CD4-positive, CD25-positive, alpha-beta regulatory T cell (primary cell): ENCODE results near the gene PCDHB8. TPM values are rescaled to one million over a fixed set of nuclear protein-coding genes. Genes with fewer than 3 reads are reported as not detected.
"Not testable (repeated sequence)": the region's sequence is repeated elsewhere in the genome, so short reads cannot be mapped to it uniquely, and the experiment has no call there.

ENCODE experiments used
- ATAC-seq, 2 donors: fragments of 150-1000 bp; cut with Tn5 transposase; one replicate each; pipeline ENCODE4 v1.10.0; 2021; ENCODE audit warnings: low read depth in 2 of 2, moderate number of reproducible peaks in 2 of 2, moderate library complexity in 1 of 2
- DNase-seq, 3 donors: peaks; one replicate each; pipeline versions ENCODE4 v3.0.0 to v3.0.0-alpha.2; 2012 to 2022; ENCODE audit warnings: mixed read lengths in 1 of 3
- H3K27ac ChIP-seq: one replicate; pipeline ENCODE4 v1.7.0; 2013; ENCODE audit warnings: mild to moderate bottlenecking, low read length; ENCODE audit not compliant: insufficient read depth, poor library complexity, severe bottlenecking
- H3K27me3 ChIP-seq: one replicate; pipeline ENCODE4 v1.7.0; 2013; ENCODE audit warnings: low read length; ENCODE audit not compliant: control insufficient read depth, insufficient read depth
- H3K36me3 ChIP-seq: one replicate; pipeline ENCODE4 v1.7.0; 2013; ENCODE audit warnings: mild to moderate bottlenecking, low read length, moderate library complexity; ENCODE audit not compliant: control insufficient read depth, insufficient read depth
- H3K4me1 ChIP-seq: 2 replicates; pipeline ENCODE4 v1.7.0; 2013; ENCODE audit warnings: mild to moderate bottlenecking, low read length; ENCODE audit not compliant: insufficient read depth, control insufficient read depth, poor library complexity, severe bottlenecking
- H3K4me3 ChIP-seq: one replicate; pipeline ENCODE4 v1.7.0; 2013; ENCODE audit warnings: low read depth, mild to moderate bottlenecking, low read length, moderate library complexity
- H3K9me3 ChIP-seq, 2 experiments: 1 replicate in 1 of 2; 2 replicates in 1 of 2; pipeline ENCODE4 v1.7.0; 2013; ENCODE audit warnings: low read length in 2 of 2, mild to moderate bottlenecking in 1 of 2, moderate library complexity in 1 of 2; ENCODE audit not compliant: control insufficient read depth in 2 of 2
- H3K27ac Mint-ChIP-seq, 3 donors: one replicate each; pipeline ENCODE4 v1.8.0; 2020 to 2022; ENCODE audit warnings: mild to moderate bottlenecking in 3 of 3, mixed read lengths in 3 of 3, moderate library complexity in 2 of 3
- H3K27me3 Mint-ChIP-seq: one replicate; pipeline ENCODE4 v1.8.0; 2022; ENCODE audit warnings: mild to moderate bottlenecking, mixed read lengths
- H3K36me3 Mint-ChIP-seq: one replicate; pipeline ENCODE4 v1.8.0; 2020; ENCODE audit warnings: mixed read lengths
- H3K4me1 Mint-ChIP-seq, 4 donors: one replicate each; pipeline ENCODE4 v1.8.0; 2020 to 2022; ENCODE audit warnings: mixed read lengths in 4 of 4, mild to moderate bottlenecking in 1 of 4
- H3K4me3 Mint-ChIP-seq, 4 donors: one replicate each; pipeline ENCODE4 v1.8.0; 2020 to 2022; ENCODE audit warnings: mild to moderate bottlenecking in 4 of 4, mixed read lengths in 4 of 4, moderate library complexity in 3 of 4
- H3K9me3 Mint-ChIP-seq, 7 donors: one replicate each; pipeline ENCODE4 v1.8.0; 2020 to 2022; ENCODE audit warnings: mixed read lengths in 7 of 7, mild to moderate bottlenecking in 3 of 7, moderate library complexity in 2 of 7
- polyA plus RNA-seq, 4 donors: library from polyadenylated mRNA; unstranded; fragments of 300-500 nt; fragmentation: Illumina TruSeq; gene quantifications; one replicate each; pipeline ENCODE4 v1.2.3, GENCODE V29; 2021
- total RNA-seq: library from RNA; stranded (reverse); gene quantifications from one replicate; pipeline ENCODE4 v1.2.3, GENCODE V29; 2022

Gene PCDHB8
- total and polyA plus RNA-seq, 5 donors from 2014 or later: not detected

- peaks cover 8 to 20% of the 10 kb centered on the region in 2 experiments for H3K9me3 ChIP-seq
- H3K27ac Mint-ChIP-seq, DNase-seq, H3K4me3 ChIP-seq, H3K4me1 Mint-ChIP-seq, H3K4me3 Mint-ChIP-seq, H3K4me1 ChIP-seq, H3K27me3 ChIP-seq, H3K27ac ChIP-seq, H3K36me3 Mint-ChIP-seq, ATAC-seq, H3K36me3 ChIP-seq: not testable (repeated sequence)
- H3K9me3 Mint-ChIP-seq: peaks cover 0 to 23% (median 12%) of the 10 kb centered on the region in 7 donors
- H3K27me3 Mint-ChIP-seq: peaks cover 17% of the 10 kb centered on the region
These were observed 26.0 kb upstream of the PCDHB8 start for GRCh38 chr5:141151632-141152031.

- peaks cover 8 to 22% of the 10 kb centered on the region in 2 experiments for H3K9me3 ChIP-seq
- not testable (repeated sequence) for H3K36me3 Mint-ChIP-seq, H3K4me3 ChIP-seq, H3K27me3 ChIP-seq, H3K4me3 Mint-ChIP-seq, H3K27ac ChIP-seq, DNase-seq, H3K27ac Mint-ChIP-seq, H3K4me1 ChIP-seq, ATAC-seq, H3K36me3 ChIP-seq, H3K4me1 Mint-ChIP-seq
- Mint-ChIP-seq H3K27me3 (peaks cover 19% of the 10 kb centered on the region), H3K9me3 (peaks cover 0 to 28% (median 14%) of the 10 kb centered on the region in 7 donors)
These were observed 25.5 kb upstream of the PCDHB8 start for GRCh38 chr5:141152096-141152495.

- H3K4me1 Mint-ChIP-seq: no peaks in the 10 kb centered on the region
- peaks cover 10% of the 10 kb centered on the region for H3K27me3 Mint-ChIP-seq
- H3K36me3 Mint-ChIP-seq: no peaks in the 10 kb centered on the region
- H3K4me3 Mint-ChIP-seq: no peak overlapping the region
- ATAC-seq (no peak), DNase-seq (no peak)
- peaks cover 5% of the 10 kb centered on the region for H3K27me3 ChIP-seq
- H3K4me3 ChIP-seq: no peak overlapping the region
- no peak overlapping the region for H3K27ac Mint-ChIP-seq
- peaks cover 0 to 25% (median 11%) of the 10 kb centered on the region in 7 donors for H3K9me3 Mint-ChIP-seq
- H3K36me3 ChIP-seq: no peaks in the 10 kb centered on the region
- no peak overlapping the region for H3K27ac ChIP-seq
- peaks cover 10 to 20% of the 10 kb centered on the region in 2 experiments for H3K9me3 ChIP-seq
- no peaks in the 10 kb centered on the region for H3K4me1 ChIP-seq
These were observed 21.8 kb upstream of the PCDHB8 start for GRCh38 chr5:141155540-141156374.

- not testable (repeated sequence) for H3K36me3 ChIP-seq, H3K36me3 Mint-ChIP-seq, H3K4me1 Mint-ChIP-seq, H3K4me1 ChIP-seq, ATAC-seq, H3K4me3 Mint-ChIP-seq, H3K27me3 ChIP-seq, H3K27ac Mint-ChIP-seq, H3K27ac ChIP-seq, H3K4me3 ChIP-seq, DNase-seq
- H3K9me3 Mint-ChIP-seq: peaks cover 2 to 21% (median 10%) of the 10 kb centered on the region in 7 donors
- peaks cover 14% of the 10 kb centered on the region for H3K27me3 Mint-ChIP-seq
- peaks cover 10 to 15% of the 10 kb centered on the region in 2 experiments for H3K9me3 ChIP-seq
These were observed 20.2 kb upstream of the PCDHB8 start for GRCh38 chr5:141157356-141157755.

- H3K27ac ChIP-seq, H3K36me3 ChIP-seq, H3K36me3 Mint-ChIP-seq, DNase-seq, H3K27ac Mint-ChIP-seq, H3K4me1 ChIP-seq, H3K4me3 Mint-ChIP-seq, H3K4me3 ChIP-seq, H3K4me1 Mint-ChIP-seq, ATAC-seq, H3K27me3 ChIP-seq: not testable (repeated sequence)
- H3K9me3 ChIP-seq: peaks cover 9 to 17% of the 10 kb centered on the region in 2 experiments
- Mint-ChIP-seq H3K9me3 (peaks cover 2 to 21% (median 9%) of the 10 kb centered on the region in 7 donors), H3K27me3 (peaks cover 14% of the 10 kb centered on the region)
These were observed 19.7 kb upstream of the PCDHB8 start for GRCh38 chr5:141157901-141158300.

- Histone ChIP-seq H3K9me3 (no peaks in the 10 kb centered on the region), H3K4me1 (no peaks in the 10 kb centered on the region), H3K36me3 (no peaks in the 10 kb centered on the region), H3K27ac (no peak within 1 kb of the TSS), H3K4me3 (no peak within 1 kb of the TSS), H3K27me3 (peaks cover 5% of the 10 kb centered on the region)
- DNase-seq (peak in 1 of 3 donors; percentile 17), ATAC-seq (no peak)
- Mint-ChIP-seq H3K36me3 (no peaks in the 10 kb centered on the region), H3K27me3 (peaks cover 14% of the 10 kb centered on the region), H3K4me3 (no peak within 1 kb of the TSS), H3K4me1 (peaks cover 0 to 5% (median 0%) of the 10 kb centered on the region in 4 donors), H3K27ac (no peak within 1 kb of the TSS), H3K9me3 (peaks cover 0 to 13% (median 4%) of the 10 kb centered on the region in 7 donors)
These were observed 5.0 kb upstream of the PCDHB8 start, which contains the start of gene PCDHB7 for GRCh38 chr5:141172381-141173204. Gene PCDHB7 (plus strand): TSS chr5:141172644. CDS start chr5:141172836, 192 bp downstream.

GRCh38 chr5:141174291-141175104, 3.1 kb upstream of the PCDHB8 start:
- H3K9me3 ChIP-seq, H3K4me1 Mint-ChIP-seq, ATAC-seq, H3K27me3 ChIP-seq, H3K4me1 ChIP-seq, H3K27ac Mint-ChIP-seq, H3K4me3 Mint-ChIP-seq, DNase-seq, H3K36me3 ChIP-seq, H3K27ac ChIP-seq, H3K4me3 ChIP-seq, H3K36me3 Mint-ChIP-seq: not testable (repeated sequence)
- Mint-ChIP-seq H3K27me3 (peaks cover 14% of the 10 kb centered on the region), H3K9me3 (peaks cover 0 to 11% (median 0%) of the 10 kb centered on the region in 7 donors)
